GM21360 (cell line): Measurements from ENCODE around the gene KRT37.

Experiments used
- ATAC-seq: cut with Tn5 transposase; IDR thresholded peaks from one replicate; pipeline ENCODE4 v1.9.1; 2021; ENCODE audit warnings: mild to moderate bottlenecking, moderate library complexity; ENCODE audit not compliant: unreplicated experiment

KRT37 gene

GRCh38 chr17:41377546-41377945, 46.8 kb downstream of the KRT37 start:
- no peak for ATAC-seq
